Progenitor cell of endocrine pancreas (in vitro differentiated cells): ENCODE data around the gene MPRIP. TPM values are rescaled to one million over a fixed set of nuclear protein-coding genes. Genes with fewer than 3 reads are reported as not detected.
A peak's percentile ranks its signal among the peaks of the same experiment; 100 is the strongest.

ENCODE experiments used
- DNase-seq: peaks from one replicate; pipeline ENCODE4 v3.0.0; 2021; ENCODE audit warnings: low spot score; ENCODE audit not compliant: unreplicated experiment
- H3K27ac Mint-ChIP-seq: 2 replicates; pipeline ENCODE4 v1.8.0; 2021; ENCODE audit warnings: mild to moderate bottlenecking, moderate library complexity, mixed read lengths
- H3K27me3 Mint-ChIP-seq: 2 replicates; pipeline ENCODE4 v1.8.0; 2021; ENCODE audit warnings: mixed read lengths
- H3K36me3 Mint-ChIP-seq: 2 replicates; pipeline ENCODE4 v1.8.0; 2022; ENCODE audit warnings: mixed read lengths; ENCODE audit not compliant: insufficient read depth
- H3K4me1 Mint-ChIP-seq: 2 replicates; pipeline ENCODE4 v1.8.0; 2021; ENCODE audit warnings: low read depth, mixed read lengths
- H3K4me3 Mint-ChIP-seq: 2 replicates; pipeline ENCODE4 v1.8.0; 2021; ENCODE audit warnings: low read depth, mild to moderate bottlenecking, moderate library complexity, mixed read lengths
- H3K9me3 Mint-ChIP-seq: 2 replicates; pipeline ENCODE4 v1.8.0; 2021; ENCODE audit warnings: low read depth, mixed read lengths
- CTCF ChIP-seq: fragments of 200-600 bp; sonication (generic); IDR thresholded peaks from one replicate; pipeline ENCODE4 v1.5.0; 2021; ENCODE audit warnings: antibody characterized with exemption, mild to moderate bottlenecking; ENCODE audit not compliant: unreplicated experiment
- total RNA-seq: library from RNA; stranded (reverse); gene quantifications from 2 replicates; pipeline ENCODE4 v1.2.1, GENCODE V29; 2021

The MPRIP gene
- total RNA-seq, 1 donor from 2014 or later = 195 TPM

- Mint-ChIP-seq H3K4me3 (no peak overlapping the region), H3K4me1 (peaks cover 39% of the 10 kb centered on the region), H3K27me3 (no peaks in the 10 kb centered on the region), H3K27ac (no peak overlapping the region), H3K9me3 (no peaks in the 10 kb centered on the region), H3K36me3 (peaks cover 7% of the 10 kb centered on the region)
- TF ChIP-seq CTCF = no peak
- DNase-seq = no peak
These were observed 51.5 kb downstream of the MPRIP start for GRCh38 chr17:17093764-17094163.

- Mint-ChIP-seq H3K27ac (peak overlapping the region; percentile 84), H3K4me3 (no peak overlapping the region), H3K9me3 (no peaks in the 10 kb centered on the region), H3K4me1 (peaks cover 36% of the 10 kb centered on the region), H3K27me3 (no peaks in the 10 kb centered on the region), H3K36me3 (peaks cover under 1% of the 10 kb centered on the region)
- no peak for DNase-seq
- TF ChIP-seq CTCF = no peak
These were observed 54.4 kb downstream of the MPRIP start for GRCh38 chr17:17096438-17097178.

GRCh38 chr17:17097763-17098345 lies 55.6 kb downstream of the MPRIP start:
- Mint-ChIP-seq H3K27ac (peak overlapping the region; percentile 88), H3K4me1 (peaks cover 32% of the 10 kb centered on the region), H3K4me3 (no peak overlapping the region), H3K27me3 (no peaks in the 10 kb centered on the region), H3K36me3 (no peaks in the 10 kb centered on the region), H3K9me3 (no peaks in the 10 kb centered on the region)
- no peak for DNase-seq
- no peak for TF ChIP-seq CTCF

- Mint-ChIP-seq H3K27ac (peak overlapping the region; percentile 88), H3K4me3 (no peak overlapping the region), H3K9me3 (no peaks in the 10 kb centered on the region), H3K36me3 (no peaks in the 10 kb centered on the region), H3K4me1 (peaks cover 33% of the 10 kb centered on the region), H3K27me3 (no peaks in the 10 kb centered on the region)
- TF ChIP-seq CTCF = no peak
- no peak for DNase-seq
These were observed 56.4 kb downstream of the MPRIP start for GRCh38 chr17:17098551-17099179.

- no peaks in the 10 kb centered on the region for H3K36me3 Mint-ChIP-seq
- H3K4me1 Mint-ChIP-seq = peaks cover 18% of the 10 kb centered on the region
- TF ChIP-seq CTCF = no peak
- no peak overlapping the region for H3K27ac Mint-ChIP-seq
- H3K27me3 Mint-ChIP-seq = no peaks in the 10 kb centered on the region
- DNase-seq = no peak
- no peak overlapping the region for H3K4me3 Mint-ChIP-seq
- H3K9me3 Mint-ChIP-seq = no peaks in the 10 kb centered on the region
These were observed 59.9 kb downstream of the MPRIP start for GRCh38 chr17:17102176-17102575.
